Hematopoietic multipotent progenitor cell treated with erythropoietin and hydrocortisone succinate and interleukin-3 and kit ligand, for 15 days (in vitro differentiated cells): ENCODE data around the gene CYP4F22.
"Not testable (repeated sequence)": the region's sequence is repeated elsewhere in the genome, so short reads cannot be mapped to it uniquely, and the experiment has no call there.

Experiments
- DNase-seq: peaks from one replicate; pipeline ENCODE4 v3.0.0-alpha.2; 2015; ENCODE audit warnings: low spot score

The CYP4F22 gene

DNA sequence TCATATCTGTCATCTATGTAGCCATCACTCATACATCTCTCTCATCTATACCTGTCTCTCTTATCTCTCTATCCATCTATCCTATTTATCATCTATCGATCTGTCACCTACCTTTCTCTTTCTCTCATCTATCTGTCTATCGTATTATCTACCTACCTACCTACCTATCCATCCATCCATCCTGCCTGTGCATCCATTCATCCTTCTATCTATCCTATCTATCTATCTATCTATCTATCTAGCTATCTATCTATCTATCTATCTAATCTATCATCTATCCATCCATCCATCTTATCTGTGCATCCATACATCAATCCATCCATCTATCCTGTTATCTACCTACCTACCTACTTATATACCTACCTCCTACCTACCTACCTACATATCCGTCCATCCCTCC is 62.1 kb downstream of the CYP4F22 start:
- no peak for DNase-seq

GRCh38 chr19:15575406-15575805 is 67.1 kb downstream of the CYP4F22 start:
- no peak for DNase-seq

DNA sequence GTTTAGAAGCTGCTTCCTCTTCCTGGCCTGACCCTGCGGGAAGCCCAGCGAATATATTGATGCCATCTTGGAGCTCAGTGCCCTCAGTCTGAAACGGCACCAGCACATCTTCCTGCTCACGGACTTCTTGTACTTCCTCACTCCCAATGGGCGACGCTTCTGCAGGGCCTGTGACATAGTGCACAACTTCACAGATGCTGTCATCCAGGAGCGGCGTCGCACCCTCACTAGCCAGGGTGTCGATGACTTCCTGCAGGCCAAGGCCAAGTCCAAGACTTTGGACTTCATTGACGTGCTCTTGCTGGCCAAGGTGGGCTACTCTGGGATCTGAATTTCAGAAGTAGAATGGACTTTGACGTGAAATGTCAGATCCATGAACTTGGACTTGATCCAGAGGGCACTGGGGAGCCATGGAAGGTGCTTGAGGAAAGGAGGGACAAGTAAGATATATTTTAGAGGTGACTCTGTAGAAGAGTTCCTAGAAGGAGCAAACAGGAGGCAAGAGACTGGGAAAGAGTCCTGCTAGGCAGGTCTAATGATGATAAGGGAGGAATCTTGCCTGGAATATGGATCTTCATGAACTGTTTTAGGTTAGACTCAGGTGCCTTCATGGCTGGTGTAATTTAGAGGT is 68.3 kb downstream of the CYP4F22 start:
- no peak for DNase-seq

GRCh38 chr19:15577184-15577771 is 69.0 kb downstream of the CYP4F22 start:
- no peak for DNase-seq

- DNase-seq: no peak
These were observed 75.0 kb downstream of the CYP4F22 start for GRCh38 chr19:15583346-15583745.

DNA sequence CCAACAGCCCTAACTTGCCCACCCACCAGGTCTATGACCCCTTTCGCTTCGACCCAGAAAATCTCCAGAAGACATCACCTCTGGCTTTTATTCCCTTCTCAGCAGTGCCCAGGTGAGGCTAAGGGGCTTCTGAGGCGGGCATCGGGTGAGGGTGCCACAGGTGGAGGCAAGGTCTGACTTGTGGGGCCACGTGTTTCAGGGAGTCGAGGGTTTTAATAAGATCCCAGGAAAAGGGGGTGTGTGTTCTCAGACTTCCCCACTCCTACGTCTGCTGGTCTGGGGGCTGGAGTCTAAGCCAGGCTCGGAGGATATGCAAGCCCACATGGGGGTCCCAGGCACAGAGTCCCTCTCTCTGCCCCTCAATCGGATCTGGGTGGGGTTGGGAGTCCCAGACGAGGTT is 75.8 kb downstream of the CYP4F22 start:
- no peak for DNase-seq

DNA sequence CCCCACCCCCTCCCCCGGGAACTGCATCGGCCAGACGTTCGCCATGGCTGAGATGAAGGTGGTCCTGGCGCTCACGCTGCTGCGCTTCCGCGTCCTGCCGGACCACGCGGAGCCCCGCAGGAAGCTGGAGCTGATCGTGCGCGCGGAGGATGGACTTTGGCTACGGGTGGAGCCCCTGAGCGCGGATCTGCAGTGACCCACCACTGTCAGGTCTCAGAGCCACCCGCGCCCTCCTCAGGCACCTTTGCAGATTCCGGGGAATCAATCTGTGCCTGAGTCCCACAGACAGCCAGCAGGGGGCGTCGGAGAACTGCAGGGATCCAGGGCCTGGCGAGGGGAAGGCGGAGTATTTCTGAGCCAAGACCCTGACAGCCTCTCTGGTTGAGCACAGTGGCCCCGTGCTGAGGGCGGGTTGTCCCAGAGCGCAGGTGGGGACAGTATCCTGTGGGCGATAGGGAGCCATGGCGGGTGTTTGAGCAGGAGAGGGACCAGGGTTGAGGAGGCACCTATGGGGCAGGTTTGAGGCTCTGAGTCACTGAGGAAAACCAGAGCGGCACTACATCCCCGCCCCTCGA is 76.3 kb downstream of the CYP4F22 start:
- peak; percentile 68 for DNase-seq

- DNase-seq: no peak
These were observed 79.3 kb downstream of the CYP4F22 start for GRCh38 chr19:15587663-15588062.

- no peak for DNase-seq
These were observed 79.9 kb downstream of the CYP4F22 start for GRCh38 chr19:15588265-15588664.

GRCh38 chr19:15589760-15590451 is 81.6 kb downstream of the CYP4F22 start:
- no peak for DNase-seq

DNA sequence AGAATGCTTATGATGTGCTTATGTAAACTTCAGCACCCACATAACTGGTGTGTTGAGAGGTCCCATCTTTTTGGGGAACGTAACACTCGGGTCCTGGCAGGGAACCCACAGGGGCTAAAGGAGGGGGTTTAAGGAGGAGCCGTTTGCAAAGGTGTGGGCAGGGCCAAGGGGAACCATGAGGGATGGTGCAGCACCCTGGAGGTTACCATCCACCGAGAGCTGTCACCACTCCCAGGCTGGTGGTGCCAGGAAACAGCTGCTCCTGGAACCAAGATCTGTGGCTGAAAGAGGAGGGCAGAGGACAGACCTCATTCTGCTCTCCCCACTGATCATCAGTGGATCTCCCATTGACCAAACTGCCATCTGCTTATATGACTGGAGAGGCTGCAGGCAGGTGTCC is 83.5 kb downstream of the CYP4F22 start:
- no peak for DNase-seq

DNA sequence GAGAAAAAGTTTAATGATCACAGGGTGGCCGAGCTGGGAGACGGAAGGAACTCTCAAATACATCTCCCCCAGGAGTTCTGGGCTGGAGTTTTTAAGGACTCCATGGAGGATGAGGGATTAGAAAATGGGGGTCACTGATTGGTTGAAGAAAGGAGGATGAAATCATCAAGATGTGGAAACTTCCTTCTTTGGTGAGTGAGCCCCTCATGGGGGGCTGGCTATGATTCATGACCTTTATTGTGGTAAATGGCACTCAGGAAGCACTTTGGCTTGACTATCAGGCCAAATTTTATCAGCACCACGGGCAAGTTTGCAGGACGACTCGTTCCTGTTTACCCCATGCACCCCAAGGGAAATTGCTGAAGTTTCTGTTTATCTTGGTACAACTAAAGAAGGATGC is 84.2 kb downstream of the CYP4F22 start:
- DNase-seq: not testable (repeated sequence)

DNA sequence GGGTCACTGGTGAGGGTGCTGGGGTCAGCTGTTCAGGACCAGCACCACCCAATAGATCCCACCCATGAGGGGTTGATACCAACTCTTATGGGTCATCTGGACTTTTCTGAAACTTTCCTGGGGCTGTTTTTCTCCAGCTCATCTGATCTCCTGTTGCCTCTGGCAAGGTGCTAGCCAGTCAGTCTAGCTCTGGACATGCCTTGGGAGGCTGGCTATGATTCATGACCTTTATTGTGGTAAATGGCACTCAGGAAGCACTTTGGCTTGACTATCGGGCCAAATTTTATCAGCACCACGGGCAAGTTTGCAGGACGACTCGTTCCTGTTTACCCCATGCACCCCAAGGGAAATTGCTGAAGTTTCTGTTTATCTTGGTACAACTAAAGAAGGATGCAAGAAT is 85.4 kb downstream of the CYP4F22 start:
- not testable (repeated sequence) for DNase-seq

DNA sequence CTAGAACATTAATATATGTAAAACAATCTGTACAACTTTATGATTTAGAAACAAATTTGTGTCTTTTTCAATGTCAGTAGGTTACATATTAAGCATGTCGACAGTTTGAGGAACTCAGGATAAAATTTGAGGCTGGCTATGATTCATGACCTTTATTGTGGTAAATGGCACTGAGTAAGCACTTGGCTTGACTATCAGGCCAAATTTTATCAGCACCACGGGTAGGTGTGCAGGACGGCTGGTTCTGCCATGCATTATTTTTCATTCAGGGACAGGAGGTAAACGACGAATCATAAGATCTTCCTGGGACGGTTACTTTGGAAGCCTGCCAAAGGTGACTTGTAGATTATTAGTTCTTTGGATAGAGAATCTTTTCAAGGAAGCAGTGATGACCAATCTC is 86.7 kb downstream of the CYP4F22 start:
- no peak for DNase-seq
